GM23248 (cell line): Measurements from ENCODE around the gene ZNF195.
"Not testable (repeated sequence)": the region's sequence is repeated elsewhere in the genome, so short reads cannot be mapped to it uniquely, and the experiment has no call there.

ENCODE experiments used
- EZH2 ChIP-seq: fragments of 200-600 bp; sonication (generic); IDR thresholded peaks from 2 replicates; pipeline ENCODE4 v1.6.1; 2018; ENCODE audit warnings: antibody characterized with exemption, mild to moderate bottlenecking; ENCODE audit not compliant: insufficient read depth, poor library complexity, severe bottlenecking
- EZH2phosphoT487 ChIP-seq: fragments of 200-600 bp; sonication (generic); IDR thresholded peaks from 2 replicates; pipeline ENCODE4 v1.6.1; 2018; ENCODE audit warnings: antibody characterized with exemption, moderate library complexity, mild to moderate bottlenecking, low read depth; ENCODE audit not compliant: insufficient read depth

- not testable (repeated sequence) for TF ChIP-seq EZH2, EZH2phosphoT487
These were observed 43.6 kb upstream of the ZNF195 start for GRCh38 chr11:3422380-3423137.
